H1 (cell line): Measurements from ENCODE around the gene PPP1R2. TPM values are rescaled to one million over a fixed set of nuclear protein-coding genes. Genes with fewer than 3 reads are reported as not detected.

ENCODE experiments used
- CTCF ChIA-PET: fragments of 300-600 bp; sonication (Branson Sonifier 250); formaldehyde crosslinking; loops from one replicate; lab custom pipeline; 2021; ENCODE audit not compliant: partially characterized antibody; lab: Charles Lee
- POLR2A ChIA-PET: fragments of 300-600 bp; sonication (Branson Sonifier 250); formaldehyde crosslinking; loops from one replicate; lab custom pipeline; 2021; ENCODE audit warnings: inconsistent platforms; ENCODE audit not compliant: partially characterized antibody; lab: Charles Lee
- DNase-seq, 2 experiments: peaks; one replicate each; pipeline versions ENCODE4 v3.0.0 to v3.0.0-alpha.2; 2010 to 2022; ENCODE audit warnings: low spot score in 2 of 2, low read depth in 1 of 2, mixed read lengths in 1 of 2
- FAIRE-seq: peaks from 2 replicates; lab custom pipeline; 2011; peaks lifted over from hg19 to GRCh38; lab: Jason Lieb, UNC
- H2AFZ ChIP-seq: 2 replicates; pipeline ENCODE4 v1.8.1; 2012; ENCODE audit warnings: low read length, inconsistent platforms
- H2AK5ac ChIP-seq: 2 replicates; pipeline ENCODE4 v1.6.1; 2013; ENCODE audit warnings: low read depth, low read length
- H2BK120ac ChIP-seq: replicated peaks from 2 replicates; pipeline ENCODE3; 2013; ENCODE audit warnings: low read depth, low read length, inconsistent platforms
- H2BK12ac ChIP-seq: 2 replicates; pipeline ENCODE4 v1.6.1; 2013; ENCODE audit warnings: low read depth, low read length
- H2BK15ac ChIP-seq: 2 replicates; pipeline ENCODE4 v1.6.1; 2013; ENCODE audit warnings: low read length
- H2BK20ac ChIP-seq: 2 replicates; pipeline ENCODE4 v1.6.1; 2013; ENCODE audit warnings: low read length
- H2BK5ac ChIP-seq: 2 replicates; pipeline ENCODE4 v1.6.1; 2013; ENCODE audit warnings: low read depth, low read length
- H3K14ac ChIP-seq: 2 replicates; pipeline ENCODE4 v1.6.1; 2013; ENCODE audit warnings: inconsistent platforms; ENCODE audit not compliant: insufficient read length
- H3K18ac ChIP-seq: 2 replicates; pipeline ENCODE4 v1.6.1; 2013; ENCODE audit warnings: low read length; ENCODE audit errors: extremely low read depth
- H3K23ac ChIP-seq: 2 replicates; pipeline ENCODE4 v1.6.1; 2013; ENCODE audit warnings: inconsistent platforms; ENCODE audit not compliant: insufficient read length
- H3K23me2 ChIP-seq: 2 replicates; pipeline ENCODE4 v1.6.1; 2013; ENCODE audit warnings: low read depth, low read length
- H3K27ac ChIP-seq: 2 replicates; pipeline ENCODE4 v1.6.1; 2011; ENCODE audit warnings: low read depth, low read length, inconsistent platforms
- H3K27me3 ChIP-seq, 4 experiments: replicated peaks in 1 of 4; 1 replicate in 1 of 4; 2 replicates in 3 of 4; pipeline versions ENCODE4 v1.6.1 to v1.8.1; 2011 to 2013; ENCODE audit warnings: low read length in 3 of 4, mild to moderate bottlenecking in 3 of 4, inconsistent platforms in 2 of 4, mixed read lengths in 2 of 4, moderate library complexity in 1 of 4; ENCODE audit not compliant: control insufficient read depth in 3 of 4, insufficient read depth in 3 of 4; ENCODE audit errors: extremely low read depth in 1 of 4
- H3K36me3 ChIP-seq, 4 experiments: 2 replicates each; pipeline versions ENCODE4 v1.6.1 to v1.8.1; 2011 to 2013; ENCODE audit warnings: mild to moderate bottlenecking in 4 of 4, low read length in 3 of 4, moderate library complexity in 2 of 4, control low read depth in 1 of 4, inconsistent platforms in 1 of 4; ENCODE audit not compliant: insufficient read depth in 4 of 4, control insufficient read depth in 2 of 4
- H3K4ac ChIP-seq: replicated peaks from 2 replicates; pipeline ENCODE3; 2013; ENCODE audit warnings: low read length, low read depth, mixed read lengths, inconsistent platforms; ENCODE audit not compliant: insufficient read length
- H3K4me1 ChIP-seq, 4 experiments: replicated peaks in 1 of 4; 1 replicate in 1 of 4; 2 replicates in 3 of 4; pipeline versions ENCODE4 v1.6.1 to v1.8.1; 2011 to 2013; ENCODE audit warnings: low read length in 3 of 4, inconsistent platforms in 2 of 4, mixed read lengths in 1 of 4; ENCODE audit not compliant: insufficient read depth in 4 of 4, control insufficient read depth in 3 of 4
- H3K4me2 ChIP-seq, 2 experiments: 2 replicates each; pipeline versions ENCODE4 v1.6.1 to v1.8.1; 2011 to 2013; ENCODE audit warnings: low read depth in 2 of 2, low read length in 2 of 2, control low read depth in 1 of 2, inconsistent platforms in 1 of 2, mild to moderate bottlenecking in 1 of 2; ENCODE audit not compliant: insufficient read depth in 1 of 2
- H3K4me3 ChIP-seq, 4 experiments: fragments of 200-600, 300-600 bp in 1 of 4; sonication (generic), shearing (Covaris generic), sonication (Bioruptor Twin) in 1 of 4; 2 replicates each; pipeline versions ENCODE4 v1.5.1 to v1.8.1; 2011 to 2016; ENCODE audit warnings: low read length in 4 of 4, low read depth in 3 of 4, control low read depth in 2 of 4, inconsistent platforms in 2 of 4, mild to moderate bottlenecking in 2 of 4, mixed read lengths in 1 of 4, moderate library complexity in 1 of 4; ENCODE audit not compliant: insufficient read depth in 2 of 4; ENCODE audit errors: extremely low read depth in 1 of 4
- H3K56ac ChIP-seq: replicated peaks from 2 replicates; pipeline ENCODE3; 2013; ENCODE audit warnings: low read depth, mild to moderate bottlenecking, mixed read lengths, low read length, inconsistent platforms; ENCODE audit not compliant: insufficient read length
- H3K79me1 ChIP-seq: 2 replicates; pipeline ENCODE4 v1.6.1; 2013; ENCODE audit warnings: low read depth, low read length, control low read depth
- H3K79me2 ChIP-seq, 2 experiments: 2 replicates each; pipeline versions ENCODE4 v1.6.1 to v1.8.1; 2012 to 2013; ENCODE audit warnings: low read length in 2 of 2, mild to moderate bottlenecking in 2 of 2, inconsistent platforms in 1 of 2; ENCODE audit not compliant: insufficient read depth in 2 of 2, control insufficient read depth in 1 of 2
- H3K9ac ChIP-seq, 4 experiments: replicated peaks in 1 of 4; 1 replicate in 1 of 4; 2 replicates in 3 of 4; pipeline versions ENCODE4 v1.6.1 to v1.8.1; 2011 to 2013; ENCODE audit warnings: low read depth in 3 of 4, low read length in 3 of 4, control low read depth in 2 of 4, mild to moderate bottlenecking in 2 of 4, moderate library complexity in 2 of 4, inconsistent platforms in 1 of 4; ENCODE audit errors: extremely low read depth in 1 of 4
- H3K9me3 ChIP-seq, 2 experiments: 2 replicates each; pipeline versions ENCODE4 v1.6.1 to v1.8.1; 2012 to 2013; ENCODE audit warnings: mild to moderate bottlenecking in 2 of 2, moderate library complexity in 2 of 2, control low read depth in 1 of 2, inconsistent platforms in 1 of 2, low read depth in 1 of 2, low read length in 1 of 2, mixed read lengths in 1 of 2; ENCODE audit not compliant: insufficient read depth in 2 of 2
- H4K20me1 ChIP-seq, 2 experiments: replicated peaks in 1 of 2; 2 replicates each; pipeline versions ENCODE3 to v1.8.1; 2011 to 2013; ENCODE audit warnings: inconsistent platforms in 2 of 2, low read length in 2 of 2, mild to moderate bottlenecking in 1 of 2; ENCODE audit not compliant: insufficient read depth in 2 of 2, control insufficient read depth in 1 of 2
- H4K5ac ChIP-seq: 2 replicates; pipeline ENCODE4 v1.6.1; 2013; ENCODE audit warnings: low read length, low read depth, mixed read lengths, inconsistent platforms; ENCODE audit not compliant: insufficient read length
- H4K8ac ChIP-seq: 2 replicates; pipeline ENCODE4 v1.8.0; 2013; ENCODE audit warnings: mild to moderate bottlenecking, moderate library complexity, low read length, inconsistent platforms; ENCODE audit not compliant: insufficient read depth; ENCODE audit errors: extremely low read depth
- H4K91ac ChIP-seq: replicated peaks from 2 replicates; pipeline ENCODE3; 2013; ENCODE audit warnings: low read length, mixed read lengths, inconsistent platforms; ENCODE audit not compliant: insufficient read length
- CBX5 ChIP-seq: fragments of 300-800, 300-1000 bp; sonication (generic); IDR thresholded peaks from 2 replicates; pipeline ENCODE4 v1.7.1; 2016; ENCODE audit warnings: antibody characterized with exemption, low read length, low read depth
- CBX8 ChIP-seq: fragments of 300-800, 300-1000 bp; sonication (generic); IDR thresholded peaks from 2 replicates; pipeline ENCODE4 v1.7.1; 2016; ENCODE audit warnings: low read depth, low read length, borderline replicate concordance
- CREB1 ChIP-seq: IDR thresholded peaks from 2 replicates; pipeline ENCODE4 v1.6.1; 2012; ENCODE audit warnings: inconsistent platforms
- GABPA ChIP-seq: IDR thresholded peaks from 2 replicates; pipeline ENCODE4 v1.6.1; 2011; ENCODE audit warnings: mild to moderate bottlenecking, low read length, moderate library complexity, borderline replicate concordance; ENCODE audit not compliant: insufficient read depth
- HDAC2 ChIP-seq, 2 experiments: fragments of 300-600 bp in 1 of 2; sonication (generic) in 1 of 2; IDR thresholded peaks; 2 replicates each; pipeline ENCODE4 v1.6.1; 2011 to 2012; ENCODE audit warnings: low read depth in 2 of 2, low read length in 2 of 2, mild to moderate bottlenecking in 2 of 2, moderate library complexity in 2 of 2, borderline replicate concordance in 1 of 2, inconsistent platforms in 1 of 2
- KDM5A ChIP-seq: fragments of 200-600 bp; IDR thresholded peaks from 2 replicates; pipeline ENCODE4 v1.7.1; 2012; ENCODE audit warnings: mild to moderate bottlenecking, low read length, inconsistent platforms, mixed read lengths
- SIRT6 ChIP-seq: IDR thresholded peaks from one replicate; pipeline ENCODE4 v1.7.1; 2012; ENCODE audit warnings: low read length, inconsistent platforms
- SRF ChIP-seq: IDR thresholded peaks from 2 replicates; pipeline ENCODE4 v1.6.1; 2011; ENCODE audit warnings: mild to moderate bottlenecking, low read depth, low read length, moderate library complexity
- TAF7 ChIP-seq: optimal IDR thresholded peaks from 2 replicates; pipeline ENCODE3; 2011; ENCODE audit warnings: low read depth, mild to moderate bottlenecking, inconsistent platforms, low read length, moderate library complexity, borderline replicate concordance
- TBP ChIP-seq: IDR thresholded peaks from 2 replicates; pipeline ENCODE4 v1.6.1; 2011; ENCODE audit warnings: low read depth, low read length, improper control_type of control experiment
- TEAD4 ChIP-seq: IDR thresholded peaks from 2 replicates; pipeline ENCODE4 v1.6.1; 2012; ENCODE audit warnings: low read depth, low read length, inconsistent platforms, mixed read lengths
- ZNF274 ChIP-seq: IDR thresholded peaks from 2 replicates; pipeline ENCODE4 v1.7.0; 2012; ENCODE audit warnings: low read length, borderline replicate concordance; ENCODE audit errors: extremely low read depth
- WGBS, 2 experiments: shearing (Covaris generic) in 1 of 2; methylation state at CpG; one replicate each; pipeline versions ENCODE4 v1.1.6 to v1.1.7; 2013 to 2015; ENCODE audit warnings: low lambda C conversion rate in 2 of 2, mixed read lengths in 2 of 2, inconsistent platforms in 1 of 2, low coverage in 1 of 2, missing lambda C conversion rate in 1 of 2; ENCODE audit not compliant: insufficient replicate concordance in 2 of 2, insufficient coverage in 1 of 2, insufficient read length in 1 of 2; ENCODE audit errors: extremely low coverage in 1 of 2, missing lambda C conversion rate in 1 of 2; 5-methylcytosine and 5-hydroxymethylcytosine counted together
- polyA plus RNA-seq, 7 experiments: library from polyadenylated mRNA; depleted of rRNA in 3 of 7; stranded (reverse) in 5 of 7; unstranded in 2 of 7; fragments of >200 nt in 5 of 7; fragments of 200-250 nt in 2 of 7; gene quantifications; 1 replicate in 5 of 7; 2 replicates in 1 of 7; 4 replicates in 1 of 7; pipeline versions ENCODE4 v1.2.1 to v1.2.3, GENCODE V29; 2011 to 2013; ENCODE audit warnings: missing spikeins in 2 of 7, mixed read lengths in 2 of 7
- total RNA-seq: library from RNA; stranded (reverse); fragmentation: NEBNext Ultra II Directional; extraction: Animal tissue kit (Norgen Biotek cat#: 25700); gene quantifications from 2 replicates; pipeline ENCODE4 v1.2.1, GENCODE V29; 2021
- TF ChIP-seq, protein P1 (sequence below): IDR thresholded peaks from 2 replicates; pipeline ENCODE4 v1.6.1; 2012; ENCODE audit warnings: low read length, inconsistent platforms

PPP1R2 gene
- total and polyA plus RNA-seq, 2 of the 8 experiments (the other 6 are each of a cell fraction or from before 2014, with no cell fraction given), result 14.0 to 26.5 TPM

DNA sequence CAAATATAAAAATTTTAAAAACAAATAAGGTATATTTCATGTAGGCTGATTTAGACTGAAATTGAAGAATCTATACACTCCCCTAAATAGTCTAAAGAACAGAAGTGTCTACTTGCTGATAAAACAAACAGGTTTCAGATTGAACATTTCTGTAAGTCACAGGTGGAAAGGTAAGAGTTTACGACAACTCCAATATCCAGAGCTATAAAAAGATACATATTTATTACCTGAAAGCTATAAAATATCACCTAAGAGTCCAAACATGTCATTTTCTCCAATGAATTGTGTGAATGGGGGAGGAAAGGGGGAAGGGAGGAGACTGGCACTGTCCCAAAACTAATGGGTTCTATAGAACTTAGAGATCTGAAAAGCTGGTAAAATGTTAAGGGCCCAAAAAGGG, 26.1 kb downstream of the PPP1R2 start:
- Histone ChIP-seq H3K4me3 (no peak overlapping the region), H3K79me1 (no peaks in the 10 kb centered on the region), H2BK120ac (no peak overlapping the region), H2AFZ (no peak overlapping the region), H2BK5ac (no peak overlapping the region), H3K23me2 (no peaks in the 10 kb centered on the region), H3K27me3 (no peaks in the 10 kb centered on the region), H3K4ac (no peak overlapping the region), H3K4me1 (no peaks in the 10 kb centered on the region), H2BK12ac (no peak overlapping the region), H3K18ac (no peak overlapping the region), H3K56ac (no peak overlapping the region), H3K14ac (no peak overlapping the region), H4K8ac (no peak overlapping the region), H3K27ac (no peak overlapping the region), H2BK15ac (no peak overlapping the region), H3K36me3 (peaks cover 0 to 4% (median 0%) of the 10 kb centered on the region in 4 experiments; a peak in 3 of 8 replicates), H4K5ac (no peak overlapping the region), H3K79me2 (no peaks in the 10 kb centered on the region), H3K9ac (no peak overlapping the region), H4K20me1 (peaks cover 0 to 2% of the 10 kb centered on the region in 2 experiments), H3K4me2 (no peak overlapping the region), H2AK5ac (no peak overlapping the region), H3K9me3 (no peaks in the 10 kb centered on the region), H3K23ac (no peak overlapping the region), H4K91ac (no peak overlapping the region), H2BK20ac (no peak overlapping the region)
- WGBS, 2 experiments, result 100% methylated on average over 1 of the region's 1 CpG; no CpG with 5 or more reads in 1 of the 2 experiments
- no peak for FAIRE-seq
- ChIA-PET CTCF (interaction anchor here (1.2 kb wide), 2 partner anchors 9 to 246 kb away, joined by 5 to 6 read pairs; partner anchors contain the start of gene XXYLT1), POLR2A (interaction anchor here (1.1 kb wide), 1 partner anchor 244 kb away, joined by 3 read pairs; no protein-coding TSS in a partner anchor)
- TF ChIP-seq ZNF274 (no peak), CBX5 (no peak), CBX8 (no peak), KDM5A (no peak), SIRT6 (no peak), TEAD4 (no peak), TAF7 (no peak), SRF (no peak), HDAC2 (IDR thresholded peaks at IDR 0.05; ENCODE audit: borderline replicate concordance in 1 of 2, low read depth in 2 of 2, low read length in 2 of 2) (no peak), TBP (no peak), CREB1 (no peak), GABPA (no peak)
- TF ChIP-seq, protein P1, sequence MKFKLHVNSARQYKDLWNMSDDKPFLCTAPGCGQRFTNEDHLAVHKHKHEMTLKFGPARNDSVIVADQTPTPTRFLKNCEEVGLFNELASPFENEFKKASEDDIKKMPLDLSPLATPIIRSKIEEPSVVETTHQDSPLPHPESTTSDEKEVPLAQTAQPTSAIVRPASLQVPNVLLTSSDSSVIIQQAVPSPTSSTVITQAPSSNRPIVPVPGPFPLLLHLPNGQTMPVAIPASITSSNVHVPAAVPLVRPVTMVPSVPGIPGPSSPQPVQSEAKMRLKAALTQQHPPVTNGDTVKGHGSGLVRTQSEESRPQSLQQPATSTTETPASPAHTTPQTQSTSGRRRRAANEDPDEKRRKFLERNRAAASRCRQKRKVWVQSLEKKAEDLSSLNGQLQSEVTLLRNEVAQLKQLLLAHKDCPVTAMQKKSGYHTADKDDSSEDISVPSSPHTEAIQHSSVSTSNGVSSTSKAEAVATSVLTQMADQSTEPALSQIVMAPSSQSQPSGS, result no peak
- DNase-seq, result no peak
